HG03175 (cell line): Measurements from ENCODE around the gene ETV6.
"Not testable (repeated sequence)": the region's sequence is repeated elsewhere in the genome, so short reads cannot be mapped to it uniquely, and the experiment has no call there.

ENCODE experiments used
- ATAC-seq: cut with Tn5 transposase; IDR thresholded peaks from one replicate; pipeline ENCODE4 v1.9.1; 2021; ENCODE audit warnings: mild to moderate bottlenecking, moderate library complexity; ENCODE audit not compliant: unreplicated experiment

ETV6 gene

GRCh38 chr12:11897923-11898322 is 248.4 kb downstream of the ETV6 start:
- ATAC-seq, result no peak

- no peak for ATAC-seq
These were observed 252.4 kb downstream of the ETV6 start for GRCh38 chr12:11901701-11902524.

DNA sequence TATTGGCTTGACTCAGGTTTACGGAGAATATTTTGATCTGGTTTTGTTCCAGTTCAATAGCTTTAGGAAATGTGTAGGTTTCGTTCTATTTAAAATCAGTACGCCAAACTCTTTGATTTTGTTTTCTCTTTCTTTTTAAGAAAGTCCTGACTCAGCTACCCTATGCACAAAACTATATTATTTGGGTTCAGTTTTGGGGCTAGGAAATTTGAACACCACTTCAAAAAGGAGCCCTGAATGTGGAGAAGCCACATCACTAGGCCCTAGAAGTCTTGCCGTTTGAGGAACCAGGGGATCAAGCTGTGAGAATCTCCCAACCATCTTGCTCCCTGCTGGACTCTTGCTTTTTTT is 253.0 kb downstream of the ETV6 start:
- ATAC-seq, result no peak

GRCh38 chr12:11904124-11904523 is 254.7 kb downstream of the ETV6 start:
- ATAC-seq, result no peak

DNA sequence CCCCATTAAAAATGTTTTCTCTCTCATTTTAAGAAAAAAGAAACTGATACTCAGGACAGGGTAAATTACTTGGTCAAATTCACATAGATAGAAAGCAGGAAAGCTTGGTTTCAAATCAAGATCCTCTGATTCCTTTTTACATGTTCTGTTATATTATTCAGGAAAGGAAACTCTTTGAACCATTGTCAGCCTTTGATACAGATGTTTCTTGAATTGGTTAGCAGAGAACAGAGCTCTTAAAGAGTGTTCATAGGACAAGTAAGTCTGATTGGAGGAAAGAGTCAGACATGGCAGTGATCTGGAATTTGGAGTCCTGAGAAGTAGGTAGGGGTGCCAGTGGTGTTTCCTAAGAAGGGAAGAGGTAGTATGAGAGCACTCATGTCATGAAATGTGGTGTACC is 256.1 kb downstream of the ETV6 start:
- ATAC-seq, result no peak

GRCh38 chr12:11906286-11906935 is 256.9 kb downstream of the ETV6 start:
- ATAC-seq, result no peak

- ATAC-seq, result no peak
These were observed 258.2 kb downstream of the ETV6 start for GRCh38 chr12:11907625-11908024.

GRCh38 chr12:11909406-11909805 is 259.9 kb downstream of the ETV6 start:
- not testable (repeated sequence) for ATAC-seq

DNA sequence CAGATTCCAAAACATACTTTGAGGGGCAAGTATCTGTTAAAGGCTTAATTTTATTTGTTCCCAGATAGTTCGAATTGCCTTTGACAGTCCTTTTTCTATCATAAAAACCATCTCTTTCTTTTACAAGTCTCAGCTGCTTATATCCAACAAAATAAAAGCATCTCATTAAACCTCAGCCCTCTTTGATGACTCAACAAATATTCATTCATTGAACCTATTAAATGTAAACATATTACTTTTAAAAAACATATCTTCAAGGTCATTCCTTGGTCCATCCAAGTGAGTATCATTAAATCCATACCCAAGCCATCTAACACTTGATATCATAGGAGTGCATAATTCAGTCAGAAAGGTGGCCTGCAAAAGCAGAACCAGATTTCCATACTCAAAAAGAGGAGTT is 266.6 kb downstream of the ETV6 start:
- ATAC-seq, result no peak

DNA sequence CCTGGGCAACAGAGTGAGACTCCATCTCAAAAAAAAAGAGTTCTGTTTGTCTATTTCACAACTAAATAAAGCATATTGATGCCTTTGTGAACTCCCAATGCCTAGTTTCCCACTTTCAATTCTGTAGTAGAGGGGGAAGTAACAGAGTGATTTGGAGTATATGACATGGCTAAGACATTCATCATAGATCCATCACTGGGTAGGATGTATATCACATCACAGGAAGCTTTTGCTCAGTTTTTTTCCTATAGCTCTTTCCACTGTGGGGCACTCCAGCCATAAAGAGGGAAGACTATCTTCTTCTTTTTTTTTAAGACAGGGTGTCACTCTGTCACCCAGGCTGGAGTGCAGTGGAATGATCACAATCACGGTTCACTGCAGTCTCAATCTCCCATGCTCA is 267.3 kb downstream of the ETV6 start:
- ATAC-seq, result no peak

DNA sequence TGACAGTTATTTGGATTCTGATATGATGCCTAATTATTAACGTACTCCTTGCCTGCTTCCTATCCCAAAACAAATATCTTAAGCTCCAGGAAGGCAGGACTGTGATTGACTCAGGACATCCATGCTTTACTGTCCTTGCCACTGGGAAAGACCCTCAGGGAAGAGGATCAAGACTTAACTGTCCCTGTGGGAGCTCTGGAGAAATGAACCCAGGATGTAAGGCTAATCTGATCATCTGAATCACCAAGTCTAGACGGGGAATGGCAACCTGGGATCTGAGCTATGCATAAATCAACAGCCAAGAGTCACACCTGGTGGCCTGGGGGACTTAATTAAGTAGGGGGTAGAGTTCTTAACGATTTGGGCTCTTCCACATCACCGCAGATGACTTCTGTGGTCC is 268.0 kb downstream of the ETV6 start:
- ATAC-seq, result no peak

- no peak for ATAC-seq
These were observed 270.8 kb downstream of the ETV6 start for GRCh38 chr12:11920231-11920630.

DNA sequence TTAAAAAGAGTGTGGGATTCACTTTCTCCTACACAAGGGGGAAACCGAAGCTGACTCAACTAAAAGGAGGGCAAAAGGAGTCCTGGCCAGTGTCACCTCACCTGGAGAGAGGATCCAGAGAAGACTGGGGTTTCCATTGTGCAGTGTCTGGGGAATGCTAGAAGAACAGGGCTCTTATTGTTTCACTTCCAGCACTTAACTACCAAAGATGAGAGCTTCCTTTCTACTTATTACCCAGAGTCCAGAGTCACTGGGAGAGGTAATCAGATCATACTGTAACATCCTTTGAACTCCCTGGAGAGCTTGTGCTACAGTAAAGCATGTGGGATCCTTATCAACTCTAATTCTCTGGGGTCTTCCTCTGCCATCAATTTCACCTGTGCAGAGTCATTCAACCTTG is 272.9 kb downstream of the ETV6 start:
- ATAC-seq, result no peak

- ATAC-seq, result no peak
These were observed 273.6 kb downstream of the ETV6 start for GRCh38 chr12:11923067-11923466.

DNA sequence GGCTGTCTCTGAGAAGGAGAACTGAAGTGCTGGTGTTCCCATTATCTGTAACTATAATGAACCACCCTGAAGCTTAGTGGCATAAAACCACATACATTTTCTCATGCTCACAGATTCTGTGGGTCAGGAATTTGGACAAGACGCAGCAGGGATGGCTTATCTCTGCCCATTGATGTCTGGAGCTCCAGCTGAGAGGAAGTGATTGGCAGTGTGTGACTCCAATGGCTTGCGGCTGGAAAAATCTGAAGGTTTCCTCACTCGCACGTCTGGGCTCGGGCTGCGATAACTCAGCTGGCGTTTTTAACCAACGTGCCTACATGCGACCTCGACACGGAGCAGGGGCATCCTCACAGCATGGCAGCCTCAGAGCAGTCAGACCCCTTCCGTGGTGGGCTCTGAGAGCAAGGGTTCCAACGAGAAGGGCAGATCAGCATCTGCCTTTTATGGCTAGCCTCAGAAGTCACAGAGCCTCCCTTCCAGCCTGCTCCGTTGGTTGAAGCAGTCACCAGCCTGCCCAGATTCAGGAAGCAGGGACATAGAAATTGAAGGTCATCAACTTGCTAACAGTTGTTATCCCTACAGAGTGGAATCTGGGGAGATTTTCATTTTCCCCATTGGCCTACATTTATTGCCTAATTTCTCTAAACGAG is 277.9 kb downstream of the ETV6 start:
- ATAC-seq, result no peak

- ATAC-seq, result no peak
These were observed 280.2 kb downstream of the ETV6 start for GRCh38 chr12:11929714-11930113.

- ATAC-seq, result no peak
These were observed 289.7 kb downstream of the ETV6 start for GRCh38 chr12:11939223-11939622.

- no peak for ATAC-seq
These were observed 292.3 kb downstream of the ETV6 start for GRCh38 chr12:11941606-11942337.

DNA sequence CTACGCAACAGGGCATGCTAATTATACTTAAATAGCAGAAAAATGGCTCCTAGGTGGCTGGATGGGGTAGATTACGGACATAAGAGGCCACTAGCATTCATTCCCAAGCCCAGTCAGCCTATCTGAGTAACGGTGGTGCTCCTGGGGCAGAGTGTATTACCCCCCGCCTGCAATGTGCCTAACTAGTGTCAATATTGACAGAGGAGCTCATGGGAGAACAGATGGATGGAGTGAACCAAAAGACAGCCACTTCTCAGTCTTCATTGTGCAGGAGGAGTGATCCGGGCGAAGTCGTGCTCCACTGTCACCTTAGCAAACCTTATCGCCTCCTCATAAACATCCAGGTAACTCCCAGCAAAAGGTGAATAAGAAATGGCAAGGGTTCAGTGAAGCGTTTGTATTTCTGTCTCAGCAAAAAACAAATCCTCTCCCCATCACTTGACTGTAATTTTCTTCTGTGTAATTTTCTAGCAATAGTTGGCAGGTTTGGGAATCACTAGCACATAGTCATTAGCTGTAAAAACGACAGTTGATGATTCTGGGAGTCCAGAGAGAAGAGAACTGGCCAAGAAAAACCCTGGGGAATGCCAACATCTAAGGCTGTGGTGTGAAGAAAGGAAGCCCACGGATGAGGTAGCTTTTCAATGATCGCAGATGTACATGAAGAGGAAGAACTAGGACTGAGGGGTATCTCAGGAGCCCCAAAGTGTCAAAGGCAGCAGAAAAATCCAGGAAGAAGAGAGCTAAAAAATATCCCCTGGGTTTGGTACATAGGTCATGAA is 294.6 kb downstream of the ETV6 start:
- no peak for ATAC-seq
